ENCODE results near the gene NRL. TPM values are rescaled to one million over a fixed set of nuclear protein-coding genes. Genes with fewer than 3 reads are reported as not detected.

NRL gene
- total and polyA plus RNA-seq, 2 donors (not counting 3 experiments of a cell fraction or from before 2014, with no cell fraction given), result 0.71 to 1.1 TPM

- H3K79me2 ChIP-seq (ENCODE audit: control insufficient read depth, insufficient read depth, low read length), result no peaks in the 10 kb centered on the region
- no peak for TF ChIP-seq GATA2 (IDR thresholded peaks at IDR 0.05; ENCODE audit: insufficient read depth, insufficient read length, low read depth, low read length)
- TF ChIP-seq MYC (IDR thresholded peaks at IDR 0.05; ENCODE audit: low read depth, low read length), result no peak
- TF ChIP-seq MAX (IDR thresholded peaks at IDR 0.05; ENCODE audit: insufficient read depth, insufficient read length), result no peak
- TF ChIP-seq CTCF (IDR thresholded peaks at IDR 0.05; ENCODE audit: extremely low read depth in 1 of 2, insufficient read depth in 1 of 2, low read depth in 1 of 2, low read length in 2 of 2), result no peak
- TF ChIP-seq POLR2A (IDR thresholded peaks at IDR 0.05; ENCODE audit: low read depth, low read length), result no peak
- no peak for TF ChIP-seq EZH2 (IDR thresholded peaks at IDR 0.05; ENCODE audit: borderline replicate concordance, low read depth, low read length, severe bottlenecking)
- H3K36me3 ChIP-seq (ENCODE audit: control insufficient read depth in 2 of 2, extremely low read depth in 1 of 2, insufficient read depth in 2 of 2, low read length in 2 of 2), result no peaks in the 10 kb centered on the region
- CTCF ChIA-PET, result interaction anchor here (0.9 to 9.5 kb wide), 11 partner anchors 11 to 251 kb away, joined by 3 to 420 read pairs (median 36); partner anchors contain the start of genes CHMP4A, CIDEB, DCAF11 and IRF9
- no peak for FAIRE-seq
- no peak for DNase-seq (ENCODE audit: low read depth, low spot score)
- no peaks in the 10 kb centered on the region for H3K27me3 ChIP-seq (ENCODE audit: control insufficient read depth in 2 of 2, insufficient read depth in 2 of 2, low read length in 2 of 2)
- H3K9me1 ChIP-seq (replicated peaks; ENCODE audit: control insufficient read depth, extremely low read depth, insufficient read depth, low read length), result no peaks in the 10 kb centered on the region
- no peaks in the 10 kb centered on the region for H4K20me1 ChIP-seq (replicated peaks; ENCODE audit: control insufficient read depth, extremely low read depth, insufficient read depth, low read length)
- BruUV-seq (replicated peaks), result no TSS peak
- no peak overlapping the region for H3K4me2 ChIP-seq (ENCODE audit: insufficient read depth, low read length)
- POLR2A ChIA-PET, result interaction anchor here (1.7 to 2.0 kb wide), 2 partner anchors 34 to 52 kb away, joined by 7 to 8 read pairs; no protein-coding TSS in a partner anchor
- intact Hi-C loops (cut with micrococcal nuclease) (loop anchor here (5.0 kb wide), 1 partner anchor 161 kb away; the partner anchor contains the start of gene MDP1), dilution Hi-C loops (cut with MboI; ENCODE audit: extremely low pct_ligation_motif_present, low sequenced_read_pairs) (no loop called here)
- H3K9me3 ChIP-seq (replicated peaks; ENCODE audit: control insufficient read depth, insufficient read depth, low read length), result no peaks in the 10 kb centered on the region
- H3K4me1 ChIP-seq (ENCODE audit: control insufficient read depth, extremely low read depth, insufficient read depth, low read length), result peaks cover 6% of the 10 kb centered on the region
- no peak overlapping the region for H2AFZ ChIP-seq (ENCODE audit: low read depth, low read length)
- no peak overlapping the region for H3K9ac ChIP-seq (replicated peaks; ENCODE audit: extremely low read depth, insufficient read depth, low read length)
- no peak overlapping the region for H3K27ac ChIP-seq (ENCODE audit: insufficient read depth, low read depth, low read length)
- no peak overlapping the region for H3K4me3 ChIP-seq (replicated peaks in 1 of 3; ENCODE audit: insufficient read depth in 1 of 3, low read depth in 1 of 3, low read length in 3 of 3)
These were observed 58.0 kb downstream of the NRL start for GRCh38 chr14:24056800-24057184.

All from endothelial cell of umbilical vein (primary cell).